Skin of body (tissue), 2 donors: ENCODE measurements around the gene DARS2. TPM values are rescaled to one million over a fixed set of nuclear protein-coding genes. Genes with fewer than 3 reads are reported as not detected.
"Not testable (repeated sequence)": the region's sequence is repeated elsewhere in the genome, so short reads cannot be mapped to it uniquely, and the experiment has no call there.

ENCODE experiments used
- DNase-seq: peaks from one replicate; lab custom pipeline; 2025; lab: John Stamatoyannopoulos, UW
- total RNA-seq: library from RNA; depleted of rRNA; stranded (reverse); fragments of >200 nt; gene quantifications from one replicate; pipeline ENCODE4 v1.2.3, GENCODE V29; 2014

Gene DARS2
- 10.9 TPM for total RNA-seq

GRCh38 chr1:173824315-173825081 is at the start of gene DARS2, which contains the start of gene CENPL:
Gene DARS2 (plus strand): TSS chr1:173824673. CDS start chr1:173825230, 557 bp downstream.
Gene CENPL (minus strand): TSS chr1:173824883. CDS start chr1:173811299, 13,584 bp downstream.
- peak; percentile 99 for DNase-seq

- DNase-seq = no peak
Observed at GRCh38 chr1:173775578-173776226, 48.8 kb upstream of the DARS2 start.

GRCh38 chr1:173779936-173780335 is 44.5 kb upstream of the DARS2 start:
- no peak for DNase-seq

- no peak for DNase-seq
Observed at GRCh38 chr1:173784997-173785396, 39.5 kb upstream of the DARS2 start.

GRCh38 chr1:173789841-173790240 is 34.6 kb upstream of the DARS2 start:
- DNase-seq = no peak

- DNase-seq = no peak
Observed at GRCh38 chr1:173798078-173798477, 26.4 kb upstream of the DARS2 start.

GRCh38 chr1:173799995-173800394 is 24.5 kb upstream of the DARS2 start:
- not testable (repeated sequence) for DNase-seq

- no peak for DNase-seq
Observed at GRCh38 chr1:173802961-173803360, 21.5 kb upstream of the DARS2 start.

- DNase-seq = not testable (repeated sequence)
Observed at GRCh38 chr1:173813654-173814053, 10.8 kb upstream of the DARS2 start.

- no peak for DNase-seq
Observed at GRCh38 chr1:173818459-173818858, 6.0 kb upstream of the DARS2 start.

GRCh38 chr1:173821680-173822079 is 2.8 kb upstream of the DARS2 start:
- no peak for DNase-seq

GRCh38 chr1:173823781-173824314 is 625 bp upstream of the DARS2 start:
- no peak for DNase-seq

- DNase-seq = no peak
Observed at GRCh38 chr1:173827611-173828010, 3.1 kb downstream of the DARS2 start.

GRCh38 chr1:173832748-173833147 is 8.3 kb downstream of the DARS2 start:
- no peak for DNase-seq

- DNase-seq = no peak
Observed at GRCh38 chr1:173852105-173852504, 27.6 kb downstream of the DARS2 start.

- peak; percentile 20 for DNase-seq
Observed at GRCh38 chr1:173853074-173853473, 28.6 kb downstream of the DARS2 start.

- no peak for DNase-seq
Observed at GRCh38 chr1:173856014-173856413, 31.5 kb downstream of the DARS2 start.

- DNase-seq = no peak
Observed at GRCh38 chr1:173856903-173857302, 32.4 kb downstream of the DARS2 start.

- no peak for DNase-seq
Observed at GRCh38 chr1:173857363-173857917, 33.0 kb downstream of the DARS2 start.

- not testable (repeated sequence) for DNase-seq
Observed at GRCh38 chr1:173859547-173859946, 35.1 kb downstream of the DARS2 start.

- DNase-seq = no peak
Observed at GRCh38 chr1:173860065-173860464, 35.6 kb downstream of the DARS2 start.

GRCh38 chr1:173861731-173862145 is 37.3 kb downstream of the DARS2 start:
- no peak for DNase-seq
